Measurements from ENCODE around the gene MRPL45. TPM values are rescaled to one million over a fixed set of nuclear protein-coding genes. Genes with fewer than 3 reads are reported as not detected.

Gene MRPL45
- total RNA-seq, 1 donor from 2014 or later, result 33.9 TPM

- H3K4me1 Mint-ChIP-seq, result peaks cover 18% of the 10 kb centered on the region
- CTCF ChIA-PET, result interaction anchor here (0.6 kb wide), 1 partner anchor 599 kb away, joined by 5 read pairs; no protein-coding TSS in a partner anchor
Measured at GRCh38 chr17:38326996-38327792, 30.2 kb downstream of the MRPL45 start.

GRCh38 chr17:38327936-38328335 is 31.0 kb downstream of the MRPL45 start:
- no peak for TF ChIP-seq CTCF (IDR thresholded peaks at IDR 0.05)
- no peak overlapping the region for H3K4me3 Mint-ChIP-seq
- DNase-seq, result no peak
- intact Hi-C loops (cut with micrococcal nuclease), result no loop called here
- no peaks in the 10 kb centered on the region for H3K9me3 Mint-ChIP-seq
- H3K4me1 Mint-ChIP-seq, result peaks cover 18% of the 10 kb centered on the region
- H3K27me3 Mint-ChIP-seq, result peaks cover 22% of the 10 kb centered on the region
- CTCF ChIA-PET, result no interaction called here
- ATAC-seq (ENCODE audit: low read depth), result no peak
- POLR2A ChIA-PET, result interaction anchor here (0.6 kb wide), 1 partner anchor 54 kb away, joined by 3 read pairs; no protein-coding TSS in a partner anchor
- H3K36me3 Mint-ChIP-seq (ENCODE audit: low read depth), result peaks cover 8% of the 10 kb centered on the region
- H3K27ac Mint-ChIP-seq, result no peak overlapping the region

More at GRCh38 chr17:38326996-38327792, 30.2 kb downstream of the MRPL45 start:
- intact Hi-C loops (cut with micrococcal nuclease), result no loop called here
- no peak overlapping the region for H3K4me3 Mint-ChIP-seq
- H3K36me3 Mint-ChIP-seq (ENCODE audit: low read depth), result peaks cover 13% of the 10 kb centered on the region
- no peak for DNase-seq
- peaks cover 21% of the 10 kb centered on the region for H3K27me3 Mint-ChIP-seq
- ATAC-seq (ENCODE audit: low read depth), result no peak
- no peak for TF ChIP-seq CTCF (IDR thresholded peaks at IDR 0.05)
- H3K27ac Mint-ChIP-seq, result no peak overlapping the region
- POLR2A ChIA-PET, result interaction anchor here (0.6 kb wide), 1 partner anchor 55 kb away, joined by 3 read pairs; no protein-coding TSS in a partner anchor
- H3K9me3 Mint-ChIP-seq, result no peaks in the 10 kb centered on the region

- Mint-ChIP-seq H3K27me3 (peaks cover 22% of the 10 kb centered on the region), H3K36me3 (ENCODE audit: low read depth) (peaks cover 3% of the 10 kb centered on the region), H3K9me3 (no peaks in the 10 kb centered on the region), H3K4me1 (peaks cover 18% of the 10 kb centered on the region), H3K4me3 (no peak overlapping the region), H3K27ac (no peak overlapping the region)
- no peak for ATAC-seq (ENCODE audit: low read depth)
- no peak for TF ChIP-seq CTCF (IDR thresholded peaks at IDR 0.05)
- POLR2A ChIA-PET, result no interaction called here
- CTCF ChIA-PET, result no interaction called here
- intact Hi-C loops (cut with micrococcal nuclease), result no loop called here
- no peak for DNase-seq
Measured at GRCh38 chr17:38328620-38329019, 31.7 kb downstream of the MRPL45 start.

GRCh38 chr17:38329284-38329683 is 32.3 kb downstream of the MRPL45 start:
- Mint-ChIP-seq H3K9me3 (no peaks in the 10 kb centered on the region), H3K4me1 (peaks cover 18% of the 10 kb centered on the region), H3K4me3 (no peak overlapping the region), H3K27ac (no peak overlapping the region), H3K36me3 (ENCODE audit: low read depth) (no peaks in the 10 kb centered on the region), H3K27me3 (peaks cover 22% of the 10 kb centered on the region)
- intact Hi-C loops (cut with micrococcal nuclease), result no loop called here
- DNase-seq, result no peak
- POLR2A ChIA-PET, result no interaction called here
- no peak for ATAC-seq (ENCODE audit: low read depth)
- CTCF ChIA-PET, result no interaction called here
- TF ChIP-seq CTCF (IDR thresholded peaks at IDR 0.05), result no peak

- DNase-seq (no peak), ATAC-seq (ENCODE audit: low read depth) (no peak)
- H3K27ac Mint-ChIP-seq, result no peak overlapping the region
- TF ChIP-seq CTCF (IDR thresholded peaks at IDR 0.05), result no peak
- no peaks in the 10 kb centered on the region for H3K36me3 Mint-ChIP-seq (ENCODE audit: low read depth)
- no peak overlapping the region for H3K4me3 Mint-ChIP-seq
- CTCF ChIA-PET, result no interaction called here
- intact Hi-C loops (cut with micrococcal nuclease), result no loop called here
- H3K4me1 Mint-ChIP-seq, result peaks cover 18% of the 10 kb centered on the region
- POLR2A ChIA-PET, result no interaction called here
- H3K9me3 Mint-ChIP-seq, result no peaks in the 10 kb centered on the region
- H3K27me3 Mint-ChIP-seq, result peaks cover 22% of the 10 kb centered on the region
Measured at GRCh38 chr17:38329808-38330730, 33.1 kb downstream of the MRPL45 start.
